ENCODE data around the gene LGMN. TPM values are rescaled to one million over a fixed set of nuclear protein-coding genes. Genes with fewer than 3 reads are reported as not detected.

Gene LGMN
- total RNA-seq, 4 donors from 2014 or later, result 226 to 405 (median 297) TPM

DNA sequence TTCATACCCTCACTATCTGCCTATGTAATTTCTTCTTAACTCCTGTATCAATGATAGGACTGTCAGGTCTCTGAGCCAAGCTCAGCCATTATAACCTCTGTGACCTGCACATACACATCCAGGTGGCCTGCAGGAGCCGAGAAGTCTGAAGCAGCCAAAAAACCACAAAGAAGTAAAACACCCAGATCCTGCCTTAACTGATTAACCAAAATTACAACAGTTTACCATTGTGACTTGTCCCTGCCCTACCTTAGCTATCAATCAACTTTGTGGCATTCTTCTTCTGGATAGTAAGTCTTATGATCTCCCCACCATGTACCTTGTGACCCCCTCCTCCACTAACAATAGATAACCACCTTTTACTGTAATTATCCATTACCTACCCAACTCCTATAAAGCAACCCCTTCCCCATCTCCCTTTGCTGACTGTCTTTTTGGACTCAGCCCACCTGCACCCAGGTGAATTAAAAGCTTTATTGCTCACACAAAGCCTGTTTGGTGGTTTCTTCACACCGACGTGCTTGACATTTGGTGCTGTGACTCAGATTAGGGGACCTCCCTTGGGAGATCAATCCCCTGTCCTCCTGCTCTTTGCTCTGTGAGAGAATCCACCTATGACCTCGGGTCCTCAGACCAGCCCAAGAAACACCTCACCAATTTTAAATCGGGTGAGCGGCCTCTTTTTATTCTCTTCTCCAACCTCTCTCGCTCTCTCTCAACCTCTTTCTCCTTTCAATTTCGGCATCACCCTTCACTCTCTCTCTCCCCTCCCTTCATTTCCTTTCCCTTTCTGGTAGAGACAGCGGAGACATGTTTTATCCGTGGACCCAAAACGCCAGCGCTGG is 11.5 kb upstream of the LGMN start:
- Histone ChIP-seq H3K27ac (no peak overlapping the region), H3K4me1 (peaks cover 22 to 41% of the 10 kb centered on the region in 2 donors), H3K27me3 (no peaks in the 10 kb centered on the region), H3K4me3 (replicated peaks in 1 of 3) (no peak overlapping the region), H3K36me3 (no peaks in the 10 kb centered on the region), H3K9me3 (no peaks in the 10 kb centered on the region)
- intact Hi-C loops (cut with DNase I), result no loop called here
- TF ChIP-seq POLR2A (IDR thresholded peaks at IDR 0.05) (no peak), CTCF (IDR thresholded peaks at IDR 0.05) (no peak)
- WGBS, 2 donors, result 84 to 88% methylated on average over 12 of the region's 12 CpGs
- no peak for DNase-seq

DNA sequence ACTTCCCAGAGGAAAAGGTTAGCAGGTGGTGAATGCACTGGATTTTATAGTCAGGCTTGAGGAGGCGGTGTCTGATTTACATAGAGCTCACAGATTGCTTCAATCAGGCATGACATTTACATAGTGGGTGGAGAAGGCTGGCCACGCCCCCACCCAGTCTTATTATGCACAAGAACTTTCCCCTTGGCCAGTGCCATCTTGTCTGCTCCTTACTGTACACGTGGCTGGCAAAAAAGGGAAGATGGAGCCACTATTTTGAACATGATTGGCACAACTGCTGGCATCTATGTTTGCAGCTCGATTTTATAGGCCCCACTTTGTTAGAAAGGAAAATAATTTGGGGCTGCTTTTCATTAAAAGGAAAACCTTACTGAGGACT is 10.9 kb upstream of the LGMN start:
- no peaks in the 10 kb centered on the region for H3K27me3 ChIP-seq
- H3K4me1 ChIP-seq, result peaks cover 22 to 37% of the 10 kb centered on the region in 2 donors
- H3K27ac ChIP-seq, result no peak overlapping the region
- H3K36me3 ChIP-seq, result no peaks in the 10 kb centered on the region
- WGBS, 2 donors, result 82 to 85% methylated on average over 4 of the region's 4 CpGs
- peak in 1 of 2 donors; percentile 29 for DNase-seq
- no peak overlapping the region for H3K4me3 ChIP-seq (replicated peaks in 1 of 3)
- H3K9me3 ChIP-seq, result no peaks in the 10 kb centered on the region
- intact Hi-C loops (cut with DNase I), result no loop called here
- TF ChIP-seq CTCF (IDR thresholded peaks at IDR 0.05) (no peak), POLR2A (IDR thresholded peaks at IDR 0.05) (no peak)

- intact Hi-C loops (cut with DNase I), result no loop called here
- Histone ChIP-seq H3K36me3 (no peaks in the 10 kb centered on the region), H3K4me1 (peaks cover 19 to 27% of the 10 kb centered on the region in 2 donors), H3K9me3 (no peaks in the 10 kb centered on the region), H3K27me3 (no peaks in the 10 kb centered on the region), H3K27ac (no peak overlapping the region), H3K4me3 (replicated peaks in 1 of 3) (no peak overlapping the region)
- TF ChIP-seq POLR2A (IDR thresholded peaks at IDR 0.05), result no peak
- no peak for TF ChIP-seq CTCF (IDR thresholded peaks at IDR 0.05)
- DNase-seq, result no peak
- 88 to 90% methylated on average over 4 of the region's 4 CpGs for WGBS, 2 donors
These were observed 8.0 kb upstream of the LGMN start for GRCh38 chr14:92756446-92756845.

DNA sequence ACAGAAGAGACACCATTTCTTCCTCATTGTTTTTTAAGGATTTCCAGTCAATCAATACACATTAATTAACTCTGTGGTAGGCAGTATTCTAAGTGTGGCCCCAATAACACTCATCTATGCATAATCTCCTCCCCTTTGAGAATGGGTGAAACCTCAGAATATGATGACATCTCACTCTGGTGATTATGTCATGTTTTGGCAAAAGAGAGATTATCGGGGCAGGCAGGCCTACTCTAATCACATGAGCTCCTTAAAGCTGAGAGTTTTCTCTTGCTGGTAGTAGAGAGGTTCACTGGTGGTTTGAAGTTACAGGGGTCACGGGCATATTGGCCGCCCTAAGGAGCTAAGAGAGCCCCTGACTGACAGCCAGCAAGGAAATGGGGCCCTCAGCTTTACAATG is 7.1 kb upstream of the LGMN start:
- Histone ChIP-seq H3K36me3 (no peaks in the 10 kb centered on the region), H3K27me3 (no peaks in the 10 kb centered on the region)

More for the DNA sequence above, 7.1 kb upstream of the LGMN start:
- TF ChIP-seq POLR2A (IDR thresholded peaks at IDR 0.05), result no peak
- TF ChIP-seq CTCF (IDR thresholded peaks at IDR 0.05), result no peak
- no peak for DNase-seq
- H3K27ac ChIP-seq, result no peak overlapping the region
- intact Hi-C loops (cut with DNase I), result no loop called here
- no peaks in the 10 kb centered on the region for H3K9me3 ChIP-seq
- H3K4me3 ChIP-seq (replicated peaks in 1 of 3), result no peak overlapping the region
- H3K4me1 ChIP-seq, result peaks cover 12 to 27% of the 10 kb centered on the region in 2 donors
- 29 to 84% methylated on average over 3 of the region's 3 CpGs for WGBS, 2 donors
